PC-3 (cell line): ENCODE measurements around the gene DUOX1.
"Not testable (repeated sequence)": the region's sequence is repeated elsewhere in the genome, so short reads cannot be mapped to it uniquely, and the experiment has no call there.

Experiments
- EZH2 ChIP-seq: fragments of 300-600 bp; sonication (generic); IDR thresholded peaks from one replicate; pipeline ENCODE4 v1.6.1; 2017; ENCODE audit warnings: antibody characterized with exemption, mild to moderate bottlenecking, low read length; ENCODE audit not compliant: unreplicated experiment
- TF ChIP-seq, protein P1 (sequence below): fragments of 300-600 bp; sonication (generic); conservative IDR thresholded peaks from 2 replicates; pipeline ENCODE4 v1.5.1; 2017; ENCODE audit warnings: antibody characterized with exemption, low read depth, mild to moderate bottlenecking, low read length

DNA sequence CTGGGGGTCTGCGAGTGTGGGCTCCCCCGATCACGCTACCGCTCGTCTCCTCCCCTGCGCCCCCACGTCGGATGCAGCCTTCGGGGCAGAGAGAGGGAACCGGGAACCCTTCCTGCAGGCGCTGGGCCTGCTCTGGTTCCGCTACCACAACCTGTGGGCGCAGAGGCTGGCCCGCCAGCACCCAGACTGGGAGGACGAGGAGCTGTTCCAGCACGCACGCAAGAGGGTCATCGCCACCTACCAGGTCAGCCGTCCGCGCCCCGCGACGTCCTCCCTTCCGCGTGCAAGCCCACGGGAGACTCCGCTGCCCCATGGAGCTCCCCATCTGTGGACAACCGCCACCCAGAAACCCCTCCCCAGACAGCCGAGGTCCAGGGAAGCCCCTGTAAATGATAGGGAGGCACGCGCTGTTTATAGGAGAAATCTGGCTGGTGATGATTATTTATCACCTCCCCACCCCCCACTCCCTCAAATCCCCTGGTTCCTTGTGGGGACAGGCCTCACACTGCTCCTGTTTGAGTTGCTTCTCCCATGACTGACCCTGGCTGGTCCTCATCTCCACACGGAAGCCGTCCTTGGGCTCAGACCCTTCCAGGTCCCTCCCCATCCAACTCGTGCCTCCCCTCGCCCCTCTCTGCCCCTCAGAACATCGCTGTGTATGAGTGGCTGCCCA is 6.0 kb downstream of the DUOX1 start:
- TF ChIP-seq, protein P1, sequence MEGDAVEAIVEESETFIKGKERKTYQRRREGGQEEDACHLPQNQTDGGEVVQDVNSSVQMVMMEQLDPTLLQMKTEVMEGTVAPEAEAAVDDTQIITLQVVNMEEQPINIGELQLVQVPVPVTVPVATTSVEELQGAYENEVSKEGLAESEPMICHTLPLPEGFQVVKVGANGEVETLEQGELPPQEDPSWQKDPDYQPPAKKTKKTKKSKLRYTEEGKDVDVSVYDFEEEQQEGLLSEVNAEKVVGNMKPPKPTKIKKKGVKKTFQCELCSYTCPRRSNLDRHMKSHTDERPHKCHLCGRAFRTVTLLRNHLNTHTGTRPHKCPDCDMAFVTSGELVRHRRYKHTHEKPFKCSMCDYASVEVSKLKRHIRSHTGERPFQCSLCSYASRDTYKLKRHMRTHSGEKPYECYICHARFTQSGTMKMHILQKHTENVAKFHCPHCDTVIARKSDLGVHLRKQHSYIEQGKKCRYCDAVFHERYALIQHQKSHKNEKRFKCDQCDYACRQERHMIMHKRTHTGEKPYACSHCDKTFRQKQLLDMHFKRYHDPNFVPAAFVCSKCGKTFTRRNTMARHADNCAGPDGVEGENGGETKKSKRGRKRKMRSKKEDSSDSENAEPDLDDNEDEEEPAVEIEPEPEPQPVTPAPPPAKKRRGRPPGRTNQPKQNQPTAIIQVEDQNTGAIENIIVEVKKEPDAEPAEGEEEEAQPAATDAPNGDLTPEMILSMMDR: not testable (repeated sequence)
- not testable (repeated sequence) for TF ChIP-seq EZH2
